Keratinocyte (primary cell): ENCODE data around the gene S100A13. TPM values are rescaled to one million over a fixed set of nuclear protein-coding genes. Genes with fewer than 3 reads are reported as not detected.
"Not testable (repeated sequence)": the region's sequence is repeated elsewhere in the genome, so short reads cannot be mapped to it uniquely, and the experiment has no call there.

Experiments used
- DNase-seq: peaks from one replicate; pipeline ENCODE4 v3.0.0-alpha.2; 2011; ENCODE audit warnings: low read depth, missing footprints, low spot score
- FAIRE-seq: peaks from 2 replicates; lab custom pipeline; 2011; peaks lifted over from hg19 to GRCh38; lab: Jason Lieb, UNC
- H2AFZ ChIP-seq: 2 replicates; pipeline ENCODE4 v1.6.0; 2012; ENCODE audit warnings: low read length, control low read depth, inconsistent platforms; ENCODE audit not compliant: control insufficient read depth
- H3K27ac ChIP-seq: 2 replicates; pipeline ENCODE4 v1.5.1; 2011; ENCODE audit warnings: low read length; ENCODE audit not compliant: control insufficient read depth, insufficient read depth
- H3K27me3 ChIP-seq: 3 replicates; pipeline ENCODE4 v1.6.0; 2011; ENCODE audit warnings: low read length; ENCODE audit not compliant: control insufficient read depth, insufficient read depth; ENCODE audit errors: extremely low read depth
- H3K36me3 ChIP-seq, 2 experiments: 2 replicates in 1 of 2; 3 replicates in 1 of 2; pipeline ENCODE4 v1.5.1; 2011; ENCODE audit warnings: low read length in 2 of 2, mild to moderate bottlenecking in 1 of 2; ENCODE audit not compliant: control insufficient read depth in 2 of 2, insufficient read depth in 2 of 2; ENCODE audit errors: extremely low read depth in 1 of 2
- H3K4me1 ChIP-seq: 3 replicates; pipeline ENCODE4 v1.5.1; 2011; ENCODE audit warnings: low read length; ENCODE audit not compliant: control insufficient read depth, insufficient read depth; ENCODE audit errors: extremely low read depth
- H3K4me2 ChIP-seq: 3 replicates; pipeline ENCODE4 v1.6.0; 2011; ENCODE audit warnings: low read depth, low read length; ENCODE audit not compliant: control insufficient read depth, insufficient read depth; ENCODE audit errors: extremely low read depth
- H3K4me3 ChIP-seq, 3 experiments: fragments of 200-600 bp in 1 of 3; sonication (generic) in 1 of 3; 2 replicates in 2 of 3; 3 replicates in 1 of 3; pipeline ENCODE4 v1.5.1; 2011 to 2016; ENCODE audit warnings: low read length in 3 of 3, mild to moderate bottlenecking in 3 of 3, control low read depth in 2 of 3, inconsistent platforms in 1 of 3, low read depth in 1 of 3, mixed read lengths in 1 of 3, mixed run types in 1 of 3, moderate library complexity in 1 of 3; ENCODE audit not compliant: control insufficient read depth in 2 of 3, insufficient read depth in 2 of 3; ENCODE audit errors: extremely low read depth in 1 of 3
- H3K79me2 ChIP-seq: 2 replicates; pipeline ENCODE4 v1.6.0; 2012; ENCODE audit warnings: low read length; ENCODE audit not compliant: control insufficient read depth, insufficient read depth
- H3K9ac ChIP-seq: 3 replicates; pipeline ENCODE4 v1.6.0; 2011; ENCODE audit warnings: low read length; ENCODE audit not compliant: control insufficient read depth, insufficient read depth; ENCODE audit errors: extremely low read depth
- H3K9me1 ChIP-seq: 3 replicates; pipeline ENCODE4 v1.6.0; 2011; ENCODE audit warnings: low read length; ENCODE audit not compliant: control insufficient read depth, insufficient read depth; ENCODE audit errors: extremely low read depth
- H3K9me3 ChIP-seq: 2 replicates; pipeline ENCODE4 v1.5.1; 2012; ENCODE audit warnings: low read depth, low read length; ENCODE audit not compliant: control insufficient read depth
- H4K20me1 ChIP-seq: 3 replicates; pipeline ENCODE4 v1.6.0; 2011; ENCODE audit warnings: low read length; ENCODE audit not compliant: control insufficient read depth, insufficient read depth; ENCODE audit errors: extremely low read depth
- EZH2 ChIP-seq: IDR thresholded peaks from one replicate; pipeline ENCODE4 v1.6.1; 2012; ENCODE audit warnings: inconsistent platforms, mild to moderate bottlenecking, low read length, moderate library complexity
- dilution Hi-C: fragments of 300-500 bp; cut with MboI; formaldehyde crosslinking; loops from one replicate; pipeline ENCODE4 v1.7.0; 2020; ENCODE audit warnings: low sequenced_read_pairs; ENCODE audit not compliant: extremely low pct_ligation_motif_present
- polyA plus RNA-seq, 5 experiments: library from polyadenylated mRNA; depleted of rRNA in 3 of 5; stranded (reverse) in 3 of 5; stranded (forward) in 1 of 5; unstranded in 1 of 5; fragments of >200 nt; gene quantifications; 1 replicate in 1 of 5; 2 replicates in 3 of 5; 3 replicates in 1 of 5; pipeline versions ENCODE4 v1.2.1 to v1.2.3, GENCODE V29; 2011 to 2012; ENCODE audit warnings: missing spikeins in 2 of 5, low read depth in 1 of 5, low replicate concordance in 1 of 5
- TF ChIP-seq, protein P1 (sequence below), 3 experiments: IDR thresholded peaks in 1 of 3; conservative IDR thresholded peaks in 1 of 3; optimal IDR thresholded peaks in 1 of 3; 2 replicates in 2 of 3; 3 replicates in 1 of 3; pipeline versions ENCODE3 to v1.5.1; 2011; ENCODE audit warnings: low read length in 3 of 3, mild to moderate bottlenecking in 3 of 3, moderate library complexity in 2 of 3, control low read depth in 1 of 3, inconsistent platforms in 1 of 3; ENCODE audit not compliant: insufficient read depth in 2 of 3; ENCODE audit errors: extremely low read depth in 1 of 3

S100A13 gene
- polyA plus RNA-seq, 1 donor (not counting 4 experiments of a cell fraction or from before 2014, with no cell fraction given), result 215 TPM

DNA sequence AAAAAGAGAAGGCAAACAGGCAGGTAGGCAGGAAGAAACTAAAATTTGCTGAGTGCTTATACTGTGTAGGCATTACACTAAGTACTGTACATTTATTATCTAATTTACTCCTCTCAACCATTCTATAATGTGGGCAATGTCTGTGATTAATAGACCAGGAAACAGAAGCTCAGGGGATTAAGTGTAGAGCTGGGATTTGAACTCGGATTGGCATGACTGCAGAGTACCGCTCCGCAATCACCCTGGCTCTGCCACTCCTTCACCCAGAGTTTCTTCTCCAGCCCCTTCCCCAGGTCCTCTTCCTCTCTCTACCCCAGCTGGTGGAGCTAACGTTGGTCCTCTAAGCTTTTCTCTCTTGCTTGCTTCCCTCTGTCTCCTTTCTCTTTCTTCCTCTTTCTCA, 50.2 kb downstream of the S100A13 start:
- Histone ChIP-seq H3K79me2 (no peaks in the 10 kb centered on the region), H3K9ac (no peak overlapping the region), H3K27ac (no peak overlapping the region), H3K36me3 (no peaks in the 10 kb centered on the region), H3K4me1 (peaks cover 37% of the 10 kb centered on the region), H3K9me3 (no peaks in the 10 kb centered on the region), H3K4me2 (peak overlapping the region; percentile 71), H4K20me1 (no peaks in the 10 kb centered on the region), H3K9me1 (no peaks in the 10 kb centered on the region), H3K27me3 (no peaks in the 10 kb centered on the region), H3K4me3 (no peak overlapping the region), H2AFZ (no peak overlapping the region)
- no peak for FAIRE-seq
- dilution Hi-C loops, result no loop called here
- TF ChIP-seq EZH2, result no peak
- TF ChIP-seq, protein P1, sequence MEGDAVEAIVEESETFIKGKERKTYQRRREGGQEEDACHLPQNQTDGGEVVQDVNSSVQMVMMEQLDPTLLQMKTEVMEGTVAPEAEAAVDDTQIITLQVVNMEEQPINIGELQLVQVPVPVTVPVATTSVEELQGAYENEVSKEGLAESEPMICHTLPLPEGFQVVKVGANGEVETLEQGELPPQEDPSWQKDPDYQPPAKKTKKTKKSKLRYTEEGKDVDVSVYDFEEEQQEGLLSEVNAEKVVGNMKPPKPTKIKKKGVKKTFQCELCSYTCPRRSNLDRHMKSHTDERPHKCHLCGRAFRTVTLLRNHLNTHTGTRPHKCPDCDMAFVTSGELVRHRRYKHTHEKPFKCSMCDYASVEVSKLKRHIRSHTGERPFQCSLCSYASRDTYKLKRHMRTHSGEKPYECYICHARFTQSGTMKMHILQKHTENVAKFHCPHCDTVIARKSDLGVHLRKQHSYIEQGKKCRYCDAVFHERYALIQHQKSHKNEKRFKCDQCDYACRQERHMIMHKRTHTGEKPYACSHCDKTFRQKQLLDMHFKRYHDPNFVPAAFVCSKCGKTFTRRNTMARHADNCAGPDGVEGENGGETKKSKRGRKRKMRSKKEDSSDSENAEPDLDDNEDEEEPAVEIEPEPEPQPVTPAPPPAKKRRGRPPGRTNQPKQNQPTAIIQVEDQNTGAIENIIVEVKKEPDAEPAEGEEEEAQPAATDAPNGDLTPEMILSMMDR (optimal IDR thresholded peaks at IDR 0.05 in 1 of 3, IDR thresholded peaks at IDR 0.05 in 1 of 3, conservative IDR thresholded peaks at IDR 0.05 in 1 of 3; ENCODE audit: extremely low read depth in 1 of 3, insufficient read depth in 2 of 3, low read length in 3 of 3), result no peak
- no peak for DNase-seq

DNA sequence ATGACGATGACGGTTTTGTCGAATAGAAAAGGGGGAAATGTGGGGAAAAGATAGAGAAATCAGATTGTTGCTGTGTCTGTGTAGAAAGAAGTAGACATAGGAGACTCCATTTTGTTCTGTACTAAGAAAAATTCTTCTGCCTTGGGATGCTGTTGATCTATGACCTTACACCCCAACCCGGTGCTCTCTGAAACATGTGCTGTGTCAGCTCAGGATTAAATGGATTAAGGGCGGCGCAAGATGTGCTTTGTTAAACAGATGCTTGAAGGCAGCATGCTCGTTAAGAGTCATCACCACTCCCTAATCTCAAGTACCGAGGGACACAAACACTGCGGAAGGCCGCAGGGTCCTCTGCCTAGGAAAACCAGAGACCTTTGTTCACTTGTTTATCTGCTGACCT, 51.8 kb downstream of the S100A13 start:
- H4K20me1 ChIP-seq, H3K27ac ChIP-seq, H3K4me2 ChIP-seq, H3K4me3 ChIP-seq, FAIRE-seq, DNase-seq, H2AFZ ChIP-seq, H3K9me3 ChIP-seq, H3K36me3 ChIP-seq, H3K9me1 ChIP-seq, H3K27me3 ChIP-seq, H3K9ac ChIP-seq, H3K79me2 ChIP-seq, dilution Hi-C loops: not testable (repeated sequence)
- peaks cover 43% of the 10 kb centered on the region for H3K4me1 ChIP-seq

DNA sequence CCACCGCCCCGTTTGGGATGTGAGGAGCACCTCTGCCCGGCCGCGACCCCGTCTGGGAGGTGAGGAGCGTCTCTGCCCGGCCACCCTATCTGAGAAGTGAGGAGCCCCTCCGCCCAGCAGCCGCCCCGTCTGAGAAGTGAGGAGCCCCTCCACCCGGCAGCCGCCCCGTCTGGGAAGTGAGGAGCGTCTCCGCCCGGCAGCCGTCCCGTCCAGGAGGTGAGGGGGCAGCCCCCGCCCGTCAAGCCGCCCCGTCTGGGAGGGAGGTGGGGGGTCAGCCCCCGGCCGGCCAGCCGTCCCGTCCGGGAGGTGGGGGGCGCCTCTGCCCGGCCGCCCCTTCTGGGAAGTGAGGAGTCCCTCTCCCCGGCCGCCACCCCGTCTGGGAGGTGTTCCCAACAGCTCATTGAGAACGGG, 52.2 kb downstream of the S100A13 start:
- H3K9ac ChIP-seq, dilution Hi-C loops, H3K4me3 ChIP-seq, FAIRE-seq, H4K20me1 ChIP-seq, H3K36me3 ChIP-seq, H3K27me3 ChIP-seq, H3K9me1 ChIP-seq, H3K9me3 ChIP-seq, H3K4me2 ChIP-seq, H3K79me2 ChIP-seq, H2AFZ ChIP-seq, DNase-seq, H3K27ac ChIP-seq: not testable (repeated sequence)
- H3K4me1 ChIP-seq, result peaks cover 43% of the 10 kb centered on the region
